GM23338 (cell line): ENCODE results near the gene VMAC. TPM values are rescaled to one million over a fixed set of nuclear protein-coding genes. Genes with fewer than 3 reads are reported as not detected.
"Not testable (repeated sequence)": the region's sequence is repeated elsewhere in the genome, so short reads cannot be mapped to it uniquely, and the experiment has no call there.

Source experiments
- ATAC-seq: fragments of 200-7000 bp; cut with Tn5 transposase; 3 replicates; pipeline ENCODE4 v1.9.1; 2020
- DNase-seq: peaks from one replicate; pipeline ENCODE4 v3.0.0-alpha.2; 2015; ENCODE audit warnings: low spot score
- H2AFZ ChIP-seq: fragments of 200-600 bp; sonication (generic); 2 replicates; pipeline ENCODE4 v1.8.0; 2016; ENCODE audit warnings: antibody characterized with exemption, mild to moderate bottlenecking, moderate library complexity
- H3F3A ChIP-seq: fragments of 200-600 bp; sonication (generic); replicated peaks from 2 replicates; pipeline ENCODE4 v1.8.0; 2017; ENCODE audit warnings: antibody characterized with exemption, mixed run types, low read depth
- H3K27ac ChIP-seq: fragments of 200-600 bp; sonication (generic); 2 replicates; pipeline ENCODE4 v1.6.1; 2016; ENCODE audit warnings: low read depth
- H3K27me3 ChIP-seq: fragments of 200-600 bp; sonication (generic); 2 replicates; pipeline ENCODE4 v1.8.0; 2016; ENCODE audit warnings: mild to moderate bottlenecking, mixed run types, moderate library complexity; ENCODE audit not compliant: insufficient read depth
- H3K36me3 ChIP-seq: fragments of 200-600 bp; sonication (generic); 2 replicates; pipeline ENCODE4 v1.8.0; 2016; ENCODE audit warnings: mild to moderate bottlenecking; ENCODE audit not compliant: insufficient read depth
- H3K4me1 ChIP-seq: fragments of 200-600 bp; sonication (generic); 2 replicates; pipeline ENCODE4 v1.8.0; 2016; ENCODE audit warnings: mild to moderate bottlenecking, moderate library complexity; ENCODE audit not compliant: insufficient read depth
- H3K4me2 ChIP-seq: fragments of 200-600 bp; sonication (generic); 2 replicates; pipeline ENCODE4 v1.7.1; 2017; ENCODE audit warnings: mixed run types
- H3K4me3 ChIP-seq: fragments of 200-600 bp; sonication (generic); 2 replicates; pipeline ENCODE4 v1.6.1; 2016; ENCODE audit warnings: mixed run types
- H3K79me2 ChIP-seq: fragments of 200-600 bp; sonication (generic); replicated peaks from 2 replicates; pipeline ENCODE4 v1.8.0; 2017; ENCODE audit warnings: mild to moderate bottlenecking; ENCODE audit not compliant: insufficient read depth
- H3K9me2 ChIP-seq: fragments of 200-600 bp; sonication (generic); 2 replicates; pipeline ENCODE4 v1.8.0; 2017; ENCODE audit not compliant: insufficient read depth
- H4K20me1 ChIP-seq: fragments of 200-600 bp; sonication (generic); replicated peaks from 2 replicates; pipeline ENCODE4 v1.8.0; 2017; ENCODE audit warnings: mild to moderate bottlenecking; ENCODE audit not compliant: insufficient read depth
- H3K27ac Mint-ChIP-seq: 2 replicates; pipeline ENCODE4 v1.8.0; 2020; ENCODE audit warnings: inconsistent platforms, mild to moderate bottlenecking, moderate library complexity, mixed read lengths
- H3K27me3 Mint-ChIP-seq: 3 replicates; pipeline ENCODE4 v1.8.0; 2022; ENCODE audit warnings: low read depth, mild to moderate bottlenecking, moderate library complexity, mixed read lengths, inconsistent platforms; ENCODE audit not compliant: insufficient read depth, poor library complexity
- H3K36me3 Mint-ChIP-seq: 3 replicates; pipeline ENCODE4 v1.8.0; 2021; ENCODE audit warnings: low read depth, mild to moderate bottlenecking, inconsistent platforms, moderate library complexity, mixed read lengths
- H3K4me1 Mint-ChIP-seq: 3 replicates; pipeline ENCODE4 v1.8.0; 2020; ENCODE audit warnings: mild to moderate bottlenecking, inconsistent platforms, mixed read lengths
- H3K4me3 Mint-ChIP-seq: 3 replicates; pipeline ENCODE4 v1.8.0; 2021; ENCODE audit warnings: moderate library complexity, mild to moderate bottlenecking, inconsistent platforms, mixed read lengths
- H3K9me3 Mint-ChIP-seq: 3 replicates; pipeline ENCODE4 v1.8.0; 2020; ENCODE audit warnings: moderate library complexity, mild to moderate bottlenecking, inconsistent platforms, mixed read lengths
- CREB1 ChIP-seq: fragments of 250-450 bp; sonication (Bioruptor Pico); IDR thresholded peaks from 2 replicates; pipeline ENCODE4 v1.5.0; 2020; ENCODE audit warnings: low read depth, mild to moderate bottlenecking, moderate library complexity
- ETS1 ChIP-seq: IDR thresholded peaks from 2 replicates; pipeline ENCODE4 v1.6.1; 2016; ENCODE audit warnings: antibody characterized with exemption
- EZH2 ChIP-seq: fragments of 200-600 bp; sonication (generic); IDR thresholded peaks from one replicate; pipeline ENCODE4 v1.8.0; 2017; ENCODE audit warnings: antibody characterized with exemption, mild to moderate bottlenecking, low read depth; ENCODE audit not compliant: unreplicated experiment
- EZH2phosphoT487 ChIP-seq: fragments of 200-600 bp; sonication (generic); IDR thresholded peaks from one replicate; pipeline ENCODE4 v1.8.1; 2018; ENCODE audit warnings: antibody characterized with exemption; ENCODE audit not compliant: unreplicated experiment
- NANOG ChIP-seq: IDR thresholded peaks from 2 replicates; pipeline ENCODE4 v1.6.1; 2016; ENCODE audit warnings: antibody characterized with exemption, borderline replicate concordance
- ZNF331 ChIP-seq: fragments of 250-450 bp; sonication (Bioruptor Pico); IDR thresholded peaks from 2 replicates; pipeline ENCODE4 v1.5.0; 2020; ENCODE audit warnings: low read depth, mild to moderate bottlenecking, moderate library complexity
- ZNF462 ChIP-seq: fragments of 250-450 bp; sonication (Bioruptor Pico); IDR thresholded peaks from 2 replicates; pipeline ENCODE4 v1.5.0; 2020; ENCODE audit warnings: mild to moderate bottlenecking, moderate library complexity
- polyA plus RNA-seq: library from polyadenylated mRNA; unstranded; fragments of >200 nt; fragmentation: Nextera tagmentation; extraction: Ambion mirVana; gene quantifications from 2 replicates; pipeline ENCODE4 v1.2.1, GENCODE V29; 2016
- total RNA-seq: library from RNA; depleted of rRNA; stranded (reverse); fragments of >200 nt; shearing (Covaris generic); gene quantifications from 2 replicates; pipeline ENCODE4 v1.2.3, GENCODE V29; 2014
- TF ChIP-seq, protein P1 (sequence below), 2 experiments: fragments of 200-600 bp in 1 of 2; sonication (generic) in 1 of 2; conservative IDR thresholded peaks; 2 replicates each; pipeline versions ENCODE4 v1.5.1 to v1.6.1; 2016 to 2017; ENCODE audit warnings: antibody characterized with exemption in 2 of 2, low read depth in 2 of 2, mild to moderate bottlenecking in 2 of 2, moderate library complexity in 1 of 2

VMAC gene
- total and polyA plus RNA-seq, 2 experiments from 2014 or later, result 0.79 to 3.7 TPM

GRCh38 chr19:5873617-5874199 lies 31.0 kb upstream of the VMAC start:
- no peaks in the 10 kb centered on the region; the same call in 2 of the 3 replicates for H3K9me3 Mint-ChIP-seq
- TF ChIP-seq NANOG, result no peak
- no peak for TF ChIP-seq EZH2
- TF ChIP-seq EZH2phosphoT487, result no peak
- no peak for TF ChIP-seq CREB1 (CRISPR knock-in tag)
- no peak for TF ChIP-seq ZNF462 (CRISPR knock-in tag)
- no peak for TF ChIP-seq ETS1
- TF ChIP-seq ZNF331 (CRISPR knock-in tag), result no peak
- TF ChIP-seq, protein P1, sequence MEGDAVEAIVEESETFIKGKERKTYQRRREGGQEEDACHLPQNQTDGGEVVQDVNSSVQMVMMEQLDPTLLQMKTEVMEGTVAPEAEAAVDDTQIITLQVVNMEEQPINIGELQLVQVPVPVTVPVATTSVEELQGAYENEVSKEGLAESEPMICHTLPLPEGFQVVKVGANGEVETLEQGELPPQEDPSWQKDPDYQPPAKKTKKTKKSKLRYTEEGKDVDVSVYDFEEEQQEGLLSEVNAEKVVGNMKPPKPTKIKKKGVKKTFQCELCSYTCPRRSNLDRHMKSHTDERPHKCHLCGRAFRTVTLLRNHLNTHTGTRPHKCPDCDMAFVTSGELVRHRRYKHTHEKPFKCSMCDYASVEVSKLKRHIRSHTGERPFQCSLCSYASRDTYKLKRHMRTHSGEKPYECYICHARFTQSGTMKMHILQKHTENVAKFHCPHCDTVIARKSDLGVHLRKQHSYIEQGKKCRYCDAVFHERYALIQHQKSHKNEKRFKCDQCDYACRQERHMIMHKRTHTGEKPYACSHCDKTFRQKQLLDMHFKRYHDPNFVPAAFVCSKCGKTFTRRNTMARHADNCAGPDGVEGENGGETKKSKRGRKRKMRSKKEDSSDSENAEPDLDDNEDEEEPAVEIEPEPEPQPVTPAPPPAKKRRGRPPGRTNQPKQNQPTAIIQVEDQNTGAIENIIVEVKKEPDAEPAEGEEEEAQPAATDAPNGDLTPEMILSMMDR (conservative IDR thresholded peaks at IDR 0.05; ENCODE audit: low read depth in 2 of 2), result no peak

DNA sequence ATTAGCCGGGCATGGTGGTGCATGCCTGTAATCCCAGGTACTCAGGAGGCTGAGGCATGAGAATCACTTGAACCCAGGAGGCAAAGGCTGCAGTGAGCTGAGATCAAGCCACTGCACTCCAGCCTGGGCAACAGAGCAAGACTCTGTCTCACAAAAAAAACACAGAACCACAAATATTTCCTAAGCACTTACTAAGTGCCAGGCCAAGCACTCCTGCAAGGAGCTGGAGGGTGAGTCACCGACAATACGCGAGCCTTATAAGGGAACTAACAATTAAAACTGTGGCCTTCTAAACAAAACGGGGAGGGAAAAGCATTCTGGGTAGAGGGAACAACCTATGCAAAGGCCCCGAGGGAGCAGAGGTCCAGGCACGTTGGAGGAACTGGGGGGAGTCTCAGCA lies 30.2 kb upstream of the VMAC start:
- H3K27me3 Mint-ChIP-seq, H3K4me3 ChIP-seq, H4K20me1 ChIP-seq, H3K27me3 ChIP-seq, DNase-seq, H3F3A ChIP-seq, H3K4me1 ChIP-seq, H3K27ac ChIP-seq, H3K4me2 ChIP-seq, ATAC-seq, H2AFZ ChIP-seq, H3K9me3 Mint-ChIP-seq, H3K36me3 Mint-ChIP-seq, H3K4me3 Mint-ChIP-seq, H3K36me3 ChIP-seq, H3K79me2 ChIP-seq, H3K9me2 ChIP-seq, H3K27ac Mint-ChIP-seq, H3K4me1 Mint-ChIP-seq: not testable (repeated sequence)

More at GRCh38 chr19:5873617-5874199, 31.0 kb upstream of the VMAC start:
- H3K27ac Mint-ChIP-seq, result no peak overlapping the region
- no peak overlapping the region for H2AFZ ChIP-seq
- no peak overlapping the region for H3K4me3 Mint-ChIP-seq
- H3K27me3 Mint-ChIP-seq, result peaks cover 6% of the 10 kb centered on the region
- H3K36me3 ChIP-seq, result no peaks in the 10 kb centered on the region
- H3K36me3 Mint-ChIP-seq, result no peaks in the 10 kb centered on the region
- H3K9me2 ChIP-seq, result no peaks in the 10 kb centered on the region
- no peaks in the 10 kb centered on the region for H3K79me2 ChIP-seq
- H4K20me1 ChIP-seq, result no peaks in the 10 kb centered on the region
- ATAC-seq, result no peak
- no peak overlapping the region for H3K4me2 ChIP-seq
- H3K27me3 ChIP-seq, result no peaks in the 10 kb centered on the region
- H3K4me1 ChIP-seq, result no peaks in the 10 kb centered on the region
- no peak for DNase-seq
- H3F3A ChIP-seq, result no peaks in the 10 kb centered on the region
- H3K4me3 ChIP-seq, result no peak overlapping the region
- H3K27ac ChIP-seq, result no peak overlapping the region
- no peaks in the 10 kb centered on the region for H3K4me1 Mint-ChIP-seq
